SK-N-MC (cell line): ENCODE data around the gene PAK5.

Experiments used
- DNase-seq: peaks from one replicate; pipeline ENCODE4 v3.0.0-alpha.2; 2011; ENCODE audit warnings: low read depth, low spot score
- H3K27ac ChIP-seq: fragments of 200-600 bp; sonication (generic); 2 replicates; pipeline ENCODE4 v1.5.1; 2016; ENCODE audit warnings: mixed run types
- H3K36me3 ChIP-seq: fragments of 200-600 bp; sonication (generic); 2 replicates; pipeline ENCODE4 v1.6.1; 2017; ENCODE audit warnings: antibody characterized with exemption, low read length, mixed read lengths; ENCODE audit not compliant: insufficient read depth
- H3K4me3 ChIP-seq: fragments of 200-600 bp; sonication (generic); 2 replicates; pipeline ENCODE4 v1.5.1; 2016
- H3K9ac ChIP-seq: fragments of 200-600 bp; sonication (generic); 2 replicates; pipeline ENCODE4 v1.8.0; 2017; ENCODE audit warnings: mixed run types, mixed read lengths; ENCODE audit not compliant: insufficient read length
- H3K9me3 ChIP-seq: fragments of 200-600 bp; sonication (generic); 2 replicates; pipeline ENCODE4 v1.6.1; 2017; ENCODE audit warnings: low read depth, mild to moderate bottlenecking, antibody characterized with exemption, low read length, moderate library complexity, mixed read lengths
- EZH2 ChIP-seq: fragments of 200-600 bp; sonication (generic); IDR thresholded peaks from one replicate; pipeline ENCODE4 v1.6.1; 2017; ENCODE audit warnings: antibody characterized with exemption
- FOXP2 ChIP-seq: optimal IDR thresholded peaks from 2 replicates; pipeline ENCODE3; 2011; ENCODE audit warnings: mild to moderate bottlenecking, moderate library complexity; ENCODE audit not compliant: insufficient read depth; ENCODE audit errors: extremely low read length, control extremely low read depth
- POLR2AphosphoS5 ChIP-seq: IDR thresholded peaks from 2 replicates; pipeline ENCODE4 v1.6.1; 2012; ENCODE audit warnings: mild to moderate bottlenecking, low read depth, low read length, borderline replicate concordance

Gene PAK5

DNA sequence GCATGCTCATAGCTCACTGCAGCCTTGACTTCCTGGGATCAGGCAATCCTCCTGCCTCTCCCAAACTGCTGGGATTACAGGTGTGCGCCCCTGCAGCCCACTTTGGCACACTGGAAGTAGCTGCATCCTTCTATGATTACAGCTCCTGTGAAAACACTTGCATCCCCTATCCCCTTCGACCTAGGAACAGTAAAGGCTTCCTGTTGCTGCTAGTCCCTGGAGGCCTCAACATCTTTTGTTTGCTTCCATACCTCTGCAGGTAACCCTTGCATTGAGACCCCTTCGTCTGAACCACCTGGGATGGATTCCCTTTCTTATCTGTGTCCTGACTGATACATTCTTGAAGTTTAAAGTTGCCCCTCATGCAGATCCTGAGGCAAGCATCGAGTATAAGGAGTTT is 152.4 kb downstream of the PAK5 start:
- Histone ChIP-seq H3K9me3 (no peaks in the 10 kb centered on the region), H3K36me3 (no peaks in the 10 kb centered on the region), H3K9ac (no peak overlapping the region), H3K27ac (no peak overlapping the region), H3K4me3 (no peak overlapping the region)
- TF ChIP-seq FOXP2 = no peak
- no peak for TF ChIP-seq EZH2
- no peak for TF ChIP-seq POLR2AphosphoS5
- no peak for DNase-seq

DNA sequence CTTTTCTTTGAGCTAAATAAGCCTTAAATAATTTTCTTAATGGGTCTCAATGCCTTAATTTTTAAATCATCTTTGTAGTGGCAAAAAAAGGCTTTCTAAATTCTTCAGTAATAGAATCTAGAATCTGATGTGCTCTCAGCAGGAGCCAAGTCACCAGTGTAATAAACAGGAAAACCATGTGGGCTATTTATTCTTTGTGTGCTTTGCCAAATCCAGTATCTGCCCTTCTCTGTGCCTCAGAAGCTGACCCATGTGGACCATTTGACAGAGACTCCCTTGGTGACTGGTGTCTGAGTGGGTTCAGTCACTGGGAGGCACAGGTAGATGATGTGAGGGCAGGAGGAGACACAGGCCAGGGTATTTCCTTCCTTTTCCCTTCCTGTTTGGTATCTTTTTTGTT is 152.9 kb downstream of the PAK5 start:
- TF ChIP-seq EZH2 (no peak), FOXP2 (no peak), POLR2AphosphoS5 (no peak)
- DNase-seq = no peak
- H3K27ac ChIP-seq = no peak overlapping the region
- no peaks in the 10 kb centered on the region for H3K36me3 ChIP-seq
- no peak overlapping the region for H3K4me3 ChIP-seq
- H3K9me3 ChIP-seq = no peaks in the 10 kb centered on the region
- no peak overlapping the region for H3K9ac ChIP-seq

DNA sequence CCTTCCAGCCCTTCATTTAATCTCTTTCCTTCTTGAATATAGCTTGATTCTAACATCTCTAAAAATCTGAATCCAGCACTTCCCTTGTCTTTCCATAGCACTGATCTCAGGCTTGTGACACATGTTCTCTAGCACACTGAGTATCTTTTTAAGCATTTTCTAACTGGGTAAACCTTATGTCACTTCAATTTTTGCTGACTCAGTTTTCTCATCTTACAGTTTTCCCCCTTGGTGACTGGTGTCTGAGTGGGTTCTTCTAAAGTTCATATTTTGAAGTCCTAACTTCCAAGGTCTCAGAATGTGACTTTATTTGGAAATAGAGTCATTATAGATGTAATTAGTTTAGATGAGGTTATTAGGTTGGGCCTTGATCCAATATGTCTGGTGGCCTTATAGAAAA is 153.9 kb downstream of the PAK5 start:
- TF ChIP-seq EZH2 (no peak), POLR2AphosphoS5 (no peak), FOXP2 (no peak)
- Histone ChIP-seq H3K36me3 (no peaks in the 10 kb centered on the region), H3K27ac (no peak overlapping the region), H3K9ac (no peak overlapping the region), H3K4me3 (no peak overlapping the region), H3K9me3 (no peaks in the 10 kb centered on the region)
- no peak for DNase-seq

- Histone ChIP-seq H3K4me3 (no peak overlapping the region), H3K9ac (no peak overlapping the region), H3K9me3 (no peaks in the 10 kb centered on the region), H3K36me3 (no peaks in the 10 kb centered on the region), H3K27ac (no peak overlapping the region)
- TF ChIP-seq EZH2 (no peak), POLR2AphosphoS5 (no peak), FOXP2 (no peak)
- DNase-seq = no peak
Observed at GRCh38 chr20:9677100-9677623, 161.7 kb downstream of the PAK5 start.

DNA sequence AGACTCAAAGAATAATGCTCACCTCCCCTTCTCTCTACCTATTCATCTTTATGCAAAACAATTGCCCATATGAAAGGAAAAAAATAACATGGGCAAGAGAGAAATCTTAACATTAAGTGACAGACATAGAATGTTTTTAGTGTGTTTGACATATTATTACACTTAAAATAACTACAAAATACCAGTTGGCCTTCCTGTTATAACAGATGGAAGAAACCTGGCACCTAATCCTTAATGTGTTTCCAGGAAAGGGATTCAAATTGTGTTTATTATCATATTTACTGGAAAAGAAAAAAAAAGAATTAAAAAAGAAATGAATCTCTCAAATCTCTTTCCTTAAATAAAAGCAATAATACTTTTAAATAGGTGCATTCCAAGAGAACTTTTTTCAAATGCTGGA is 165.9 kb downstream of the PAK5 start:
- no peak for TF ChIP-seq POLR2AphosphoS5
- TF ChIP-seq FOXP2 = no peak
- TF ChIP-seq EZH2 = no peak
- no peak overlapping the region for H3K27ac ChIP-seq
- H3K9me3 ChIP-seq = no peaks in the 10 kb centered on the region
- no peak for DNase-seq
- H3K36me3 ChIP-seq = no peaks in the 10 kb centered on the region
- H3K4me3 ChIP-seq = no peak overlapping the region
- no peak overlapping the region for H3K9ac ChIP-seq

DNA sequence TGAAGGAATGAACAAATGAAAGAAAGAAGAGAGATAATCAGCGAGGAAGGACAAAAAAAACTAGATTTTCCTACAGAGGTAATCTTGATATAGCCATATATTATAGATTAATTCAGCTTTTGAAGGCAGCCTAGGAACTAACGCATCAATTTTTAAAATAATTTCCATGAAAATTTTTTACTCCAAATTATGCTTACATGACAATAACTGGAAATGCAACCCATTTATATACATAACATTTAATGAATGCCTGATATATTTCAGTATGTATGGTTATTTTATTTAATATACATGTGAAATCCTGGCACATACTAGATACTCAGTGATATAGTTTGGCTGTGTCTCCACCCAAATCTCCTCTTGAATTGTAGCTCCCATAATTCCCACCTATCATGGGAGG is 166.8 kb downstream of the PAK5 start:
- no peaks in the 10 kb centered on the region for H3K9me3 ChIP-seq
- no peaks in the 10 kb centered on the region for H3K36me3 ChIP-seq
- H3K9ac ChIP-seq = no peak overlapping the region
- no peak overlapping the region for H3K4me3 ChIP-seq
- H3K27ac ChIP-seq = no peak overlapping the region
- no peak for DNase-seq
- TF ChIP-seq POLR2AphosphoS5 = no peak
- TF ChIP-seq EZH2 = no peak
- no peak for TF ChIP-seq FOXP2

DNA sequence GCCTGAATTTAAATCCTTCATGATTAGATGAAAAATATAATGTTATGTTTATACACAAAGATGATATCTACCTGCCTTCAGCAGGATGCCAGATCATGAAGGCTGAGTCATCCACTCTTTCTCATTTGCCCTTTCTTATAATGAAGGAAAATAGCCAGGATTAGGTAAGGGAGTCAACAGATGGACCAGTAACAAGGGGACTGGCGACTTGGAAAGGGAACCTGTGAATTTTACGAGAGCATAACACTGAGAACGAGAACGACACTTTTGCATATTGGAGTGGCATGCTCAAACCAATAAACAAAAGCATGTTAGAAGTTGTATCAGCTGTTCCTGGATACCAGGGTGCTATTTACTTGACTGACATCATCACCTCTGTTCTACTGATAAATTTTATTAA is 170.5 kb downstream of the PAK5 start:
- H3K36me3 ChIP-seq = no peaks in the 10 kb centered on the region

DNA sequence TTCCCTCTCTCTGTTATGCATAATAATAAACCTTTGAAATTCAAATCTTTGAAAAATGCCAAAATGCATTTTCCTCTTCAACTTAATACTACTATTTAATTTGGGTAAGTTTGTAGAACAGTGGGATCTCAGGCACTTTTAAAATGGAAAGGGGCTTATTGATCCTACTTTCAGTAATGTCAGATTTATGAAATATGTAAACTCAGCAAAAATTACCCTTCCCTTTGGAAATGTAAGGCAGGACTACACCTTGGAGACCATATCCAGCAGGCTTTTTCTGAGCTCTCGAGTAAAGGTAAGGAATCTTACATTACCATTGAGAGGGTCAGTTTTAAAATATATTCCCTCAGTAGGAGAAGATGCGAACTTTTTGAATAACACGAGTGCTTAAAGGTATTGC is 175.5 kb downstream of the PAK5 start:
- Histone ChIP-seq H3K36me3 (no peaks in the 10 kb centered on the region), H3K27ac (no peak overlapping the region), H3K9me3 (no peaks in the 10 kb centered on the region), H3K4me3 (no peak overlapping the region), H3K9ac (no peak overlapping the region)
- TF ChIP-seq EZH2 = no peak
- TF ChIP-seq POLR2AphosphoS5 = no peak
- TF ChIP-seq FOXP2 = no peak
- DNase-seq = no peak

More for the DNA sequence above, 170.5 kb downstream of the PAK5 start:
- TF ChIP-seq EZH2 (no peak), POLR2AphosphoS5 (no peak)
- Histone ChIP-seq H3K27ac (no peak overlapping the region), H3K4me3 (no peak overlapping the region), H3K9ac (no peak overlapping the region), H3K9me3 (no peaks in the 10 kb centered on the region)
- no peak for DNase-seq

GRCh38 chr20:9660236-9660868 is 178.5 kb downstream of the PAK5 start:
- no peak for DNase-seq
- no peak for TF ChIP-seq EZH2
- TF ChIP-seq FOXP2 = no peak
- no peak for TF ChIP-seq POLR2AphosphoS5
- no peak overlapping the region for H3K9ac ChIP-seq
- H3K4me3 ChIP-seq = no peak overlapping the region
- no peaks in the 10 kb centered on the region for H3K36me3 ChIP-seq
- no peak overlapping the region for H3K27ac ChIP-seq
- no peaks in the 10 kb centered on the region for H3K9me3 ChIP-seq
